SJCRH30 (cell line): ENCODE results near the gene DHRS4. TPM values are rescaled to one million over a fixed set of nuclear protein-coding genes. Genes with fewer than 3 reads are reported as not detected.
"Not testable (repeated sequence)": the region's sequence is repeated elsewhere in the genome, so short reads cannot be mapped to it uniquely, and the experiment has no call there.

Experiments used
- DNase-seq, 2 experiments: peaks; one replicate each; pipeline ENCODE4 v3.0.0-alpha.2; 2015 to 2020
- H3K27ac ChIP-seq: fragments of 250-450 bp; sonication (Bioruptor Pico); 2 replicates; pipeline ENCODE4 v1.5.1; 2020; ENCODE audit warnings: mild to moderate bottlenecking, moderate library complexity
- H3K27me3 ChIP-seq: fragments of 250-450 bp; sonication (Bioruptor Pico); 2 replicates; pipeline ENCODE4 v1.5.1; 2020; ENCODE audit warnings: mild to moderate bottlenecking, moderate library complexity
- H3K36me3 ChIP-seq: fragments of 250-450 bp; sonication (Bioruptor Pico); 2 replicates; pipeline ENCODE4 v1.5.1; 2020; ENCODE audit warnings: mild to moderate bottlenecking, moderate library complexity
- H3K4me1 ChIP-seq: fragments of 250-450 bp; sonication (Bioruptor Pico); 2 replicates; pipeline ENCODE4 v1.5.1; 2020; ENCODE audit warnings: mild to moderate bottlenecking, moderate library complexity
- H3K4me3 ChIP-seq: fragments of 250-450 bp; sonication (Bioruptor Pico); 2 replicates; pipeline ENCODE4 v1.5.1; 2020; ENCODE audit warnings: mild to moderate bottlenecking, moderate library complexity
- H3K9me3 ChIP-seq: fragments of 250-450 bp; sonication (Bioruptor Pico); replicated peaks from 2 replicates; pipeline ENCODE4 v1.5.1; 2020; ENCODE audit warnings: mild to moderate bottlenecking, moderate library complexity
- total RNA-seq: library from RNA; depleted of rRNA; stranded (reverse); fragments of >200 nt; shearing (Covaris generic); gene quantifications from 2 replicates; pipeline ENCODE4 v1.2.3, GENCODE V29; 2014

Gene DHRS4
- total RNA-seq, 1 experiment from 2014 or later, result 18.3 TPM

GRCh38 chr14:23954279-23954614, 677 bp downstream of the DHRS4 start:
- DNase-seq, H3K4me1 ChIP-seq, H3K27me3 ChIP-seq, H3K9me3 ChIP-seq, H3K36me3 ChIP-seq: not testable (repeated sequence)
- Histone ChIP-seq H3K4me3 (peak overlapping the region; percentile 74), H3K27ac (peak overlapping the region; percentile 51)

- H3K9me3 ChIP-seq, H3K27me3 ChIP-seq, H3K27ac ChIP-seq, DNase-seq, H3K4me3 ChIP-seq, H3K36me3 ChIP-seq, H3K4me1 ChIP-seq: not testable (repeated sequence)
Observed at GRCh38 chr14:23954965-23955364, 1.4 kb downstream of the DHRS4 start.

GRCh38 chr14:23955811-23956210, 2.2 kb downstream of the DHRS4 start:
- not testable (repeated sequence) for DNase-seq

GRCh38 chr14:23957913-23958569, 4.5 kb downstream of the DHRS4 start:
- H3K4me3 ChIP-seq, DNase-seq, H3K27me3 ChIP-seq, H3K36me3 ChIP-seq, H3K4me1 ChIP-seq, H3K9me3 ChIP-seq, H3K27ac ChIP-seq: not testable (repeated sequence)

More at GRCh38 chr14:23955811-23956210, 2.2 kb downstream of the DHRS4 start:
- not testable (repeated sequence) for H3K27ac ChIP-seq, H3K27me3 ChIP-seq, H3K36me3 ChIP-seq, H3K9me3 ChIP-seq, H3K4me1 ChIP-seq, H3K4me3 ChIP-seq

DNA sequence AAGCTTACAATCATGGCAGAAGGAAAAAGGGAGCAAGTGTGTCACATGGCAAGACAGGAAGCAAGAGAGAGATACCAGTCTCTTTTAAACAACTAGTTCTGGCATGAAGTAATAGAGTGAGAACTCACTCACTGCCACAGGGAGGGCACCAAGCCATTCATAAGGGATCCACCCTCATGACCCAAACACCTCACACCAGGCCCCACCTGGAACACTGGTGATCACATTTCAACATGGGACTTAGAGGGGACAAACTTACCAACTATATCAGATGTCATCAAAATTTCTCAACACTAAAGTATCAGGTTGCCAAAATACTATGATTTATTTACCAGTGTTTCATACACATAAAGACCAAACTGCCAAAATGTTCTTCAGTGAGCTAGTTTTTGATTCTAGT, 7.3 kb downstream of the DHRS4 start:
- not testable (repeated sequence) for H3K27me3 ChIP-seq, H3K9me3 ChIP-seq, H3K4me3 ChIP-seq, DNase-seq, H3K4me1 ChIP-seq, H3K36me3 ChIP-seq, H3K27ac ChIP-seq

DNA sequence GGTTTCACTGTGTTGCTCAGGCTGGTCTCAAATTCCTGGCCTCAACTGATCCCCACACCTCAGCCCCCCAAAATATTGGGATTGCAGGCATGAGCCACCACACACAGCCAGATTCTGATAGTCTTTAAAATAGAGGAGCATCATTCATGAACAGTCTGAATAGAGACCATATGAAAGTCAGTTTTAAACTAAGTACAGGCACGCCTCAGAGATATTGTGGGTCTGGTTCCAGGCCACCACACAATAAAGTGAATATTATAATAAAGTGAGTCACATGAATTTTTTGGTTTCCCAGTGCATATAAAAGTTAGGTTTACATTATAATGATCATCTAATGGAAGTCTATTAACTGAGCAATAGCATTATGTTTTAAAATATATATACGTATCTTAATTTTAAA, 8.1 kb downstream of the DHRS4 start:
- H3K4me1 ChIP-seq, H3K27me3 ChIP-seq, H3K36me3 ChIP-seq, H3K4me3 ChIP-seq, H3K9me3 ChIP-seq, DNase-seq, H3K27ac ChIP-seq: not testable (repeated sequence)

- not testable (repeated sequence) for H3K4me3 ChIP-seq, H3K36me3 ChIP-seq, H3K9me3 ChIP-seq, H3K27ac ChIP-seq, DNase-seq, H3K27me3 ChIP-seq, H3K4me1 ChIP-seq
Observed at GRCh38 chr14:23969130-23969480, 15.5 kb downstream of the DHRS4 start.

GRCh38 chr14:23969481-23970282, 16.1 kb downstream of the DHRS4 start:
- DNase-seq, result peak; percentile 17 to 21
- H3K36me3 ChIP-seq, H3K27ac ChIP-seq, H3K9me3 ChIP-seq, H3K4me1 ChIP-seq, H3K27me3 ChIP-seq: not testable (repeated sequence)
- 0 out of 2 replicates have a peak overlapping the region, but pooled peaks have one; percentile 32 for H3K4me3 ChIP-seq

- H3K27me3 ChIP-seq, H3K4me1 ChIP-seq, H3K4me3 ChIP-seq, H3K27ac ChIP-seq, H3K9me3 ChIP-seq, H3K36me3 ChIP-seq, DNase-seq: not testable (repeated sequence)
Observed at GRCh38 chr14:23970283-23970659, 16.7 kb downstream of the DHRS4 start.

GRCh38 chr14:23973178-23973577, 19.6 kb downstream of the DHRS4 start:
- not testable (repeated sequence) for H3K27me3 ChIP-seq

DNA sequence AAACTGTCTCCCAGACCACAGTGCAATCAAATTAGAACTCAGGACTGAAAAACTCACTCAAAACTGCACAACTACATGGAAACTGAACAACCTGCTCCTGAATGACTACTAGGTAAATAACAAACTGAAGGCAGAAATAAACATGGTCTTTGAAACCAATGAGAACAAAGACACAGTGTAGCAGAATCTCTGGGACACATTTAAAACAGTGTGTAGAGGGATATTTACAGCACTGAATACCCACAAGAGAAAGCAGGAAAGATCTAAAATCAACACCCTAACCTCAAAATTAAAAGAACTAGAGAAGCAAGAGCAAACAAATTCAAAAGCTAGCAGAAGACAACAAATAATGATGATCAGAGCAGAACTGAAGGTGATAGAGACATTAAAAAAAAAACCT, 20.5 kb downstream of the DHRS4 start:
- not testable (repeated sequence) for H3K4me1 ChIP-seq, H3K9me3 ChIP-seq, H3K27me3 ChIP-seq, H3K27ac ChIP-seq, H3K36me3 ChIP-seq, DNase-seq, H3K4me3 ChIP-seq

More at GRCh38 chr14:23973178-23973577, 19.6 kb downstream of the DHRS4 start:
- not testable (repeated sequence) for H3K4me1 ChIP-seq, H3K9me3 ChIP-seq, H3K27ac ChIP-seq, H3K4me3 ChIP-seq, H3K36me3 ChIP-seq, DNase-seq

- H3K27me3 ChIP-seq, DNase-seq, H3K4me3 ChIP-seq, H3K36me3 ChIP-seq, H3K4me1 ChIP-seq, H3K9me3 ChIP-seq, H3K27ac ChIP-seq: not testable (repeated sequence)
Observed at GRCh38 chr14:23977208-23977607, 23.6 kb downstream of the DHRS4 start.

DNA sequence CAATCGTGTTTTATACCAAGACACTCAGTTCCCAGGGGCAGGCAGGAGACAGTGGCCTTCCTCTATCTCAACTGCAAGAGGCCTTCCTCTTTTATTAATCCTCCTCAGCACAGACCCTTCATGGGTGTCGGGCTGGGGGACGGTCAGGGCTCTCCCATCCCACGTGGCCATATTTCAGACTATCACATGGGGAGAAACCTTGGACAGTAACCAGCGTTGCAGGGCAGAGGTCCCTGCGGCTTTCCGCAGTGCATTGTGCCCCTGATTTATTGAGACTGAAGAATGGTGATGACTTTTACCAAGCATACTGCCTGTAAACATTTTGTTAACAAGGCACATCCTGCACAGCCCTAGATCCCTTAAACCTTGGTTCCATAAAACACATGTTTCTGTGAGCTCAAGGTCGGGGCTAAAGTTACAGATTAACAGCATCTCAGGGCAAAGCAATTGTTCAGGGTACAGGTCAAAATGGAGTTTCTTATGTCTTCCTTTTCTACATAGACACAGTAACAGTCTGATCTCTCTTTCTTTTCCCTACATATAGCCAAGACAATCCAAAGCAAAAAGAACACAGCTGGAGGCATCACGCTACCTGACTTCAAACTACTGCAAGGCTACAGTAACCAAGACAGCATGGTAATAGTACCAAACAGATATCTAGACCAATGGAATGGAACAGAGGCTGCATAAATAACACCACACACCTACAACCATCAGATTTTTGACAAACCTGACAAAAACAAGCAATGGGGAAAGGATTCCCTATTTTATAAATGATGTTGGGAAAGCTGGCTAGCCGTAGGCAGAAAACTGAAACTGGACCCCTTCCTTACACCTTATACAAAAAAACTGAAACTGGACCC, 28.6 kb downstream of the DHRS4 start:
- H3K4me3 ChIP-seq, DNase-seq, H3K4me1 ChIP-seq, H3K27ac ChIP-seq, H3K27me3 ChIP-seq, H3K36me3 ChIP-seq, H3K9me3 ChIP-seq: not testable (repeated sequence)

DNA sequence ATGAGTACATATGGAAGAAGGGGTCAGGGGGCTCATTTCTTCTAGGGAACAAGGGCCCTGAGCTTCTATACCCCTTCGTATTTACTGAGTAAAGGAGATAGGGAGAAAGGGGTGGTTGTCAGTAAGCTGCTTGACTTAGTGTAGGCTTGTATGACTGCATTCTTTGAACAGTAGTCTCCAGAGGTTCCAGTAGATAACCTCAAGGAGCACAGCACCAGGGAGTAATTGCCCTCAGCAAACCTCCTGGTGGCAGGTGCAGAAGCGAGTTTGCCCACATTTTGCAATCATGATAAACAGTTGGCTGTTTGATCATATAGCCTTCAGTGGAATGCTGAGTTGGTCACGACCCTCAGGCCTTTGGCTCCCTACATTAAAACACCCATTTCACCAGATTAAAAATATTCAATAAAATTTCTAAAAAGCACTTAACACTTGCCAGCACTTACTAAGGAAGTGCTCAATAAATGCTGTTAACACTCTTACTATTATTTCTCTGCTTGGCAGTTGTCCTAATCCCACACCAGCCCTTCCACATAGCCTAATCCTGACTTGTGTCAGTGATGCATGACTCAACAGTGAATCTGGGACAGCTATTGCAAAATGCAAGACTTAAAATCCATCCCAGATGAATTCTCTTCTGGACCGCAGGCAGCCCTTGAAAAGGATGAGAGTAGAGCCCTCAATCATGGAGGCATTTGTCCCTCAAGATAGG, 31.5 kb downstream of the DHRS4 start:
- Histone ChIP-seq H3K9me3 (no peaks in the 10 kb centered on the region; the same call in 1 of the 2 replicates), H3K4me1 (no peaks in the 10 kb centered on the region), H3K27me3 (no peaks in the 10 kb centered on the region), H3K4me3 (no peak overlapping the region), H3K36me3 (no peaks in the 10 kb centered on the region; the same call in 1 of the 2 replicates), H3K27ac (no peak overlapping the region)
- DNase-seq, result no peak

DNA sequence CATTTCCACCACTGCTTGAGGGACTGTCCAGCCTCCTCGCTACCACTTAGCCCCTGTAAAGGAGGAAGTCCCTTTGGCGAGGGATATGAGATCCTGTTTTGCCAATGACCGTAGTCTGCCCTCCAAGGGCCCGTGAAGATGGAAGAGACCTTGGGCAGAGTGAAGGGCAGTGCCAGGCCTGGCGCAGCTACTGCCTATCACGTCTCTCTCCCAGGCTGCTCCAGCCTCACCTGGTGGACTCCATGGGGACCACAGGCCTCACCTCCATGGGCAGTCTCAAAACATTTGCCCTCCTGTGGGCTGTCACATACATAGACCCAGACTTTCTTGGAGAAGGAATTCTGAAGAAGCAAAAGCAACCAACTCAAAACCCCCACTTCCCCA, 34.6 kb downstream of the DHRS4 start:
- DNase-seq, H3K27me3 ChIP-seq, H3K4me1 ChIP-seq, H3K4me3 ChIP-seq, H3K9me3 ChIP-seq, H3K27ac ChIP-seq, H3K36me3 ChIP-seq: not testable (repeated sequence)
